Measurements from ENCODE around the gene GRM8. TPM values are rescaled to one million over a fixed set of nuclear protein-coding genes. Genes with fewer than 3 reads are reported as not detected.
A peak's percentile ranks its signal among the peaks of the same experiment; 100 is the strongest.

Gene GRM8
- total and polyA plus RNA-seq, 8 donors, result 0.11 to 1.2 (median 0.89) TPM

- no peak for DNase-seq
- no peak for ATAC-seq
- no peak for TF ChIP-seq CTCF (IDR thresholded peaks at IDR 0.05)
- no peak for FAIRE-seq
- Histone ChIP-seq H3K4me1 (no peaks in the 10 kb centered on the region), H3K27me3 (no peaks in the 10 kb centered on the region), H3K36me3 (no peaks in the 10 kb centered on the region), H3K4me3 (no peak overlapping the region), H3K27ac (no peak overlapping the region), H3K9me3 (no peaks in the 10 kb centered on the region)
- 79 to 87% methylated on average over 3 of the region's 3 CpGs for WGBS, 2 donors
- intact Hi-C loops (cut with DNase I), result no loop called here
Measured at GRCh38 chr7:126818393-126819196, 434.1 kb downstream of the GRM8 start.

- H3K27ac ChIP-seq, result no peak overlapping the region
- FAIRE-seq (no peak), ATAC-seq (no peak), DNase-seq (no peak)
- no peak for TF ChIP-seq CTCF (IDR thresholded peaks at IDR 0.05)
- WGBS, 2 donors, result 83 to 88% methylated on average over 1 of the region's 1 CpG
- no peak overlapping the region for H3K4me3 ChIP-seq
- intact Hi-C loops (cut with DNase I), result loop anchor here in 1 of 3 donors (10.0 kb wide), 1 partner anchor 446 kb away; the partner anchor contains the start of gene GRM8
- H3K36me3 ChIP-seq, result no peaks in the 10 kb centered on the region
- H3K9me3 ChIP-seq, result no peaks in the 10 kb centered on the region
- no peaks in the 10 kb centered on the region for H3K27me3 ChIP-seq
- no peaks in the 10 kb centered on the region for H3K4me1 ChIP-seq
Measured at GRCh38 chr7:126809188-126809587, 443.6 kb downstream of the GRM8 start.

GRCh38 chr7:126806614-126807013 is 446.1 kb downstream of the GRM8 start:
- no peaks in the 10 kb centered on the region for H3K27me3 ChIP-seq
- intact Hi-C loops (cut with DNase I), result loop anchor here in 1 of 3 donors (10.0 kb wide), 1 partner anchor 448 kb away; the partner anchor contains the start of gene GRM8
- no peak for TF ChIP-seq CTCF (IDR thresholded peaks at IDR 0.05)
- DNase-seq, result peak in 1 of 6 donors; percentile 47
- 96 to 97% methylated on average over 31 of the region's 31 CpGs for WGBS, 2 donors
- no peaks in the 10 kb centered on the region for H3K36me3 ChIP-seq
- no peaks in the 10 kb centered on the region for H3K9me3 ChIP-seq
- FAIRE-seq, result no peak
- H3K4me1 ChIP-seq, result no peaks in the 10 kb centered on the region
- ATAC-seq, result no peak
- H3K27ac ChIP-seq, result no peak overlapping the region
- H3K4me3 ChIP-seq, result no peak overlapping the region

GRCh38 chr7:126805351-126805750 is 447.4 kb downstream of the GRM8 start:
- no peaks in the 10 kb centered on the region for H3K27me3 ChIP-seq
- DNase-seq (no peak), ATAC-seq (no peak), FAIRE-seq (no peak)
- H3K4me3 ChIP-seq, result no peak overlapping the region
- no peaks in the 10 kb centered on the region for H3K9me3 ChIP-seq
- no peak overlapping the region for H3K27ac ChIP-seq
- no peaks in the 10 kb centered on the region for H3K4me1 ChIP-seq
- no peaks in the 10 kb centered on the region for H3K36me3 ChIP-seq
- intact Hi-C loops (cut with DNase I), result loop anchor here in 1 of 3 donors (10.0 kb wide), 1 partner anchor 449 kb away; the partner anchor contains the start of gene GRM8
- no peak for TF ChIP-seq CTCF (IDR thresholded peaks at IDR 0.05)
- 95 to 100% methylated on average over 1 of the region's 1 CpG for WGBS, 2 donors

GRCh38 chr7:126804604-126805003 is 448.1 kb downstream of the GRM8 start:
- no peak overlapping the region for H3K27ac ChIP-seq
- DNase-seq (no peak), FAIRE-seq (no peak), ATAC-seq (no peak)
- intact Hi-C loops (cut with DNase I), result loop anchor here in 1 of 3 donors (10.0 kb wide), 1 partner anchor 450 kb away; the partner anchor contains the start of gene GRM8
- H3K27me3 ChIP-seq, result no peaks in the 10 kb centered on the region
- H3K4me1 ChIP-seq, result no peaks in the 10 kb centered on the region
- 51 to 62% methylated on average over 2 of the region's 2 CpGs for WGBS, 2 donors
- TF ChIP-seq CTCF (IDR thresholded peaks at IDR 0.05), result no peak
- H3K36me3 ChIP-seq, result no peaks in the 10 kb centered on the region
- no peaks in the 10 kb centered on the region for H3K9me3 ChIP-seq
- H3K4me3 ChIP-seq, result no peak overlapping the region
